Measurements from ENCODE around the gene MPST.

DNA sequence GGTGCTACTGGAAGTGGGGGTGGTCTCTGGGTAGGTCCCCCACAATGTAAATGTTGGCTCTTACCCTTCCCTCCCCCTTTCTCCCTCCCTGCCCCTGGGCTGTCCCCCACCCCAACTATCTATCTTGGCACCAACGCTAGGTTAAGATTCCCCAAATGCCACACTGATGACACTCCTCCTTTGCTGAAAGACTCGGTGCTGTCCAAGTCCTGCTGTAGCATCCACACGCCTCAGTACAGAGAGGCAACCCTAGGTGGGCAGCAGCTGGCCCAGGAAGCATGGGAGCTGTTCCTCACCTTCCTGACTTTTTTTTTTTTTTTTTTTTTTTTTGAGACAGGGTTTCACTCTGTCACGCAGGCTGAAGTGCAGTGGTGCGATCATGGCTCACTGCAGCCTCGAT, 28.6 kb downstream of the MPST start:
- TF ChIP-seq POLR2AphosphoS5 (IDR thresholded peaks at IDR 0.05; ENCODE audit: low read depth, low read length) (no peak), SIN3A (IDR thresholded peaks at IDR 0.05; ENCODE audit: low read depth) (no peak), ELF1 (IDR thresholded peaks at IDR 0.05; ENCODE audit: borderline replicate concordance, low read depth) (no peak), YY1 (IDR thresholded peaks at IDR 0.05; ENCODE audit: extremely low read depth, insufficient replicate concordance, low read depth, low read length) (no peak), EZH2 (IDR thresholded peaks at IDR 0.05) (no peak), POLR2A (IDR thresholded peaks at IDR 0.05; ENCODE audit: borderline replicate concordance, extremely low read depth, insufficient read depth, insufficient read length) (no peak), SRF (IDR thresholded peaks at IDR 0.05; ENCODE audit: low read depth) (no peak), ZNF274 (IDR thresholded peaks at IDR 0.05; ENCODE audit: low read depth, low read length) (no peak), SP1 (IDR thresholded peaks at IDR 0.05; ENCODE audit: low read depth) (no peak), EZH2phosphoT487 (IDR thresholded peaks at IDR 0.05; ENCODE audit: borderline replicate concordance) (no peak)
- TF ChIP-seq, protein P1, sequence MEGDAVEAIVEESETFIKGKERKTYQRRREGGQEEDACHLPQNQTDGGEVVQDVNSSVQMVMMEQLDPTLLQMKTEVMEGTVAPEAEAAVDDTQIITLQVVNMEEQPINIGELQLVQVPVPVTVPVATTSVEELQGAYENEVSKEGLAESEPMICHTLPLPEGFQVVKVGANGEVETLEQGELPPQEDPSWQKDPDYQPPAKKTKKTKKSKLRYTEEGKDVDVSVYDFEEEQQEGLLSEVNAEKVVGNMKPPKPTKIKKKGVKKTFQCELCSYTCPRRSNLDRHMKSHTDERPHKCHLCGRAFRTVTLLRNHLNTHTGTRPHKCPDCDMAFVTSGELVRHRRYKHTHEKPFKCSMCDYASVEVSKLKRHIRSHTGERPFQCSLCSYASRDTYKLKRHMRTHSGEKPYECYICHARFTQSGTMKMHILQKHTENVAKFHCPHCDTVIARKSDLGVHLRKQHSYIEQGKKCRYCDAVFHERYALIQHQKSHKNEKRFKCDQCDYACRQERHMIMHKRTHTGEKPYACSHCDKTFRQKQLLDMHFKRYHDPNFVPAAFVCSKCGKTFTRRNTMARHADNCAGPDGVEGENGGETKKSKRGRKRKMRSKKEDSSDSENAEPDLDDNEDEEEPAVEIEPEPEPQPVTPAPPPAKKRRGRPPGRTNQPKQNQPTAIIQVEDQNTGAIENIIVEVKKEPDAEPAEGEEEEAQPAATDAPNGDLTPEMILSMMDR (IDR thresholded peaks at IDR 0.05 in 2 of 3, conservative IDR thresholded peaks at IDR 0.05 in 1 of 3; ENCODE audit: borderline replicate concordance in 1 of 3, insufficient read depth in 1 of 3, low read depth in 2 of 3, low read length in 2 of 3): no peak
- TF ChIP-seq, protein P2, sequence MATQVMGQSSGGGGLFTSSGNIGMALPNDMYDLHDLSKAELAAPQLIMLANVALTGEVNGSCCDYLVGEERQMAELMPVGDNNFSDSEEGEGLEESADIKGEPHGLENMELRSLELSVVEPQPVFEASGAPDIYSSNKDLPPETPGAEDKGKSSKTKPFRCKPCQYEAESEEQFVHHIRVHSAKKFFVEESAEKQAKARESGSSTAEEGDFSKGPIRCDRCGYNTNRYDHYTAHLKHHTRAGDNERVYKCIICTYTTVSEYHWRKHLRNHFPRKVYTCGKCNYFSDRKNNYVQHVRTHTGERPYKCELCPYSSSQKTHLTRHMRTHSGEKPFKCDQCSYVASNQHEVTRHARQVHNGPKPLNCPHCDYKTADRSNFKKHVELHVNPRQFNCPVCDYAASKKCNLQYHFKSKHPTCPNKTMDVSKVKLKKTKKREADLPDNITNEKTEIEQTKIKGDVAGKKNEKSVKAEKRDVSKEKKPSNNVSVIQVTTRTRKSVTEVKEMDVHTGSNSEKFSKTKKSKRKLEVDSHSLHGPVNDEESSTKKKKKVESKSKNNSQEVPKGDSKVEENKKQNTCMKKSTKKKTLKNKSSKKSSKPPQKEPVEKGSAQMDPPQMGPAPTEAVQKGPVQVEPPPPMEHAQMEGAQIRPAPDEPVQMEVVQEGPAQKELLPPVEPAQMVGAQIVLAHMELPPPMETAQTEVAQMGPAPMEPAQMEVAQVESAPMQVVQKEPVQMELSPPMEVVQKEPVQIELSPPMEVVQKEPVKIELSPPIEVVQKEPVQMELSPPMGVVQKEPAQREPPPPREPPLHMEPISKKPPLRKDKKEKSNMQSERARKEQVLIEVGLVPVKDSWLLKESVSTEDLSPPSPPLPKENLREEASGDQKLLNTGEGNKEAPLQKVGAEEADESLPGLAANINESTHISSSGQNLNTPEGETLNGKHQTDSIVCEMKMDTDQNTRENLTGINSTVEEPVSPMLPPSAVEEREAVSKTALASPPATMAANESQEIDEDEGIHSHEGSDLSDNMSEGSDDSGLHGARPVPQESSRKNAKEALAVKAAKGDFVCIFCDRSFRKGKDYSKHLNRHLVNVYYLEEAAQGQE (IDR thresholded peaks at IDR 0.05; ENCODE audit: low read depth): no peak
- TF ChIP-seq, protein P3, sequence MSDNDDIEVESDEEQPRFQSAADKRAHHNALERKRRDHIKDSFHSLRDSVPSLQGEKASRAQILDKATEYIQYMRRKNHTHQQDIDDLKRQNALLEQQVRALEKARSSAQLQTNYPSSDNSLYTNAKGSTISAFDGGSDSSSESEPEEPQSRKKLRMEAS (IDR thresholded peaks at IDR 0.05): no peak
- TF ChIP-seq, protein P4, sequence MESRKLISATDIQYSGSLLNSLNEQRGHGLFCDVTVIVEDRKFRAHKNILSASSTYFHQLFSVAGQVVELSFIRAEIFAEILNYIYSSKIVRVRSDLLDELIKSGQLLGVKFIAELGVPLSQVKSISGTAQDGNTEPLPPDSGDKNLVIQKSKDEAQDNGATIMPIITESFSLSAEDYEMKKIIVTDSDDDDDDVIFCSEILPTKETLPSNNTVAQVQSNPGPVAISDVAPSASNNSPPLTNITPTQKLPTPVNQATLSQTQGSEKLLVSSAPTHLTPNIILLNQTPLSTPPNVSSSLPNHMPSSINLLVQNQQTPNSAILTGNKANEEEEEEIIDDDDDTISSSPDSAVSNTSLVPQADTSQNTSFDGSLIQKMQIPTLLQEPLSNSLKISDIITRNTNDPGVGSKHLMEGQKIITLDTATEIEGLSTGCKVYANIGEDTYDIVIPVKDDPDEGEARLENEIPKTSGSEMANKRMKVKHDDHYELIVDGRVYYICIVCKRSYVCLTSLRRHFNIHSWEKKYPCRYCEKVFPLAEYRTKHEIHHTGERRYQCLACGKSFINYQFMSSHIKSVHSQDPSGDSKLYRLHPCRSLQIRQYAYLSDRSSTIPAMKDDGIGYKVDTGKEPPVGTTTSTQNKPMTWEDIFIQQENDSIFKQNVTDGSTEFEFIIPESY (IDR thresholded peaks at IDR 0.05; ENCODE audit: extremely low read depth, insufficient replicate concordance, low read length): no peak
